IPS DF 19.7 (cell line): ENCODE data around the gene DUT.
"Not testable (repeated sequence)": the region's sequence is repeated elsewhere in the genome, so short reads cannot be mapped to it uniquely, and the experiment has no call there.

Source experiments
- DNase-seq: peaks from one replicate; pipeline ENCODE4 v3.0.0-alpha.2; 2013; ENCODE audit warnings: low read depth, low spot score

DUT gene

DNA sequence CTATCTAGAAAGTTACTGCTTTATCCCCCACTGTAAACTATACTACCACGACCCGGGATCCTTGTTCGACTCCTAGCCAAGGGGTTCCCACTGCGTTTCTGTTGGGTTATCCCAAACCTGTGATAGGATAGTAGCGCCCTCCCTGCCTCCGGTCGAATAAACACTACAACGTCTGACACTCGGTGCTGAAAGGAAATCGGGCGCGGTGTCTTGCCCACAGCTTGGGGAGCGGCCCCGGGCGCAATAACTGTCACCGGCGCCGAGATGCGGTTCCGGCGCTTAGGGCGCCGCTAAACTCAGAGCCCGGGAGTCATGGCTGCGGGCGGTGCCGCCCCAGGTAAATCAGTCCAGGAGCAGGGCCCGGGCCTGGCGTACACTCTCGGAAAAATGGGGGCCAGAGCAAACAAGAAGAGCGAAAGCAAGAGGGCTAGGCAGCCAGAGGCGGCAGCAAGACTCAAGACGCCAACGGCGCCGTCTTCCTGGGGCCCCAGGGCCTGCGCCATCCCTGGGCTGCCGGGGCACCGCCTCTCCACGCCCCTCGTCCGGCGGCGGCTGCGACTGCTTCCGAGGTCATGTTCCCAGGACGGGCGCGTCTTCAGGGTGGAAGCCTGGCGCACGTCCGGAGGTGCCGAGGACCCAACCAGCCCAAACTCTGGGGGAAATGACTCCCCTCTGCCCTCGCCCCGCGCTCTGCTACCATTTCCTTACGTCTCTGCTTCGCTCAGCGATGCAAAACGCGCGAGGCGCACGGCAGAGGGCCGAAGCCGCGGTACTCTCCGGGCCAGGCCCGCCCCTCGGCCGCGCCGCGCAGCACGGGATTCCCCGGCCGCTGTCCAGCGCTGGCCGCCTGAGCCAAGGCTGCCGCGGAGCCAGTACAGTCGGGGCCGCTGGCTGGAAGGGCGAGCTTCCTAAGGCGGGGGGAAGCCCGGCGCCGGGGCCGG lies at the start of gene DUT:
Gene DUT, plus strand, starts transcription at position 575 of the 941 bp plus-strand sequence. Its CDS starts 87 bp downstream, at position 662.
- DNase-seq: peak; percentile 40

- no peak for DNase-seq
Measured at GRCh38 chr15:48281674-48282073, 49.6 kb upstream of the DUT start.

DNA sequence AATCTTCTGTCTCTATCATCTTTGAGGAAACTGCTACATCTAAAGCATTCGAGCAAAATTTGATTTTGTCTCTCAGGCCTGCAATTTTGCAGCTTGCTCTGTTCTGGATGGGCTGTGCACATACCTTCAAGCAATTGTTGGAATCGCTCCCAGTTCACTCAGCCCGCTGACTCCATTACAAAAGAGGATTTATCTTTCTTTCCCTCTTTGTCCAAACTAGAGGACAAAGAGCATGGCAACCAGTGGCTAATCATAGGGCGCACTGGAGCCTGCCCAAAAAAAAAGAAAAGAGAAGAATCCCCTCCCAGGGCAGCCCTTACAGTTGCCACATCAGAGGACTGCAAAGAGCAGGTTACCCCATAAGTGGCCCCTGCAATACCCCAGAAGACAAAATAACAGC lies 49.0 kb upstream of the DUT start:
- no peak for DNase-seq

DNA sequence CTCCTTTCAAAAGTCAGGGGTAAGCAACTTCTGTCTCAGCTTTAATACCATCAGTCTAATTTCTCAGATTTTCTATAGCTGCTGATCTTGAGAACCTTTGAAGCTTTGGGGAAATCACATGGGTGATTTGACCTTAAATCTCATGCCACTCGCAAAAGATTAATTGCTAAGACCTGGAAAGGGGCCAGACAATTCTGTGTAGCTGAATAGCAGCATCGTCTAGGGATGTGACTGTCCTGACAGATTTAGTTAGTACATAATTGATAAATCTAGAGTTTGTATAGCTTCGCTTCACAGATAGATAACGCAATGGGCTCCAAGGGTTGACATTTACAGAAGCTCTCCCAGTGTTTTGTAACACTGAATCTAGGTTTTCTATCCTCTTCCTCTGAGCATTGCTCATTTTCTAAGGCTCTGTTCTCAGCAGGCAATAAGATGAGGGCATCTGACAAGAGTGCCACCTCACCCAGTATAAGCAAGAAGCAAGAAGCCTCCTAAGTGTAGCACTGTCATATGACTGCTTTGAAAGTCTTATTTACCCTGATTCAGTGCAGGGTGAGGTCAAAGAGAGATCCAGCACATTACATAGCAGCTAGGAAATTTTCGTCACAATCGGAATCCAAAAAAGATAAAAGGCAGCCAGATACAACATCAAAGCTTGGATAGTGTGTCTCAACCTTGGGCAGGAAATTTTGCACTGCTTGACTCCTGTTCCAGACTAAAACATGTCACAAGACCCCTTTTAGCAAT lies 47.7 kb upstream of the DUT start:
- DNase-seq: no peak

- DNase-seq: no peak
Measured at GRCh38 chr15:48285329-48286214, 45.7 kb upstream of the DUT start.

GRCh38 chr15:48289628-48290027 lies 41.6 kb upstream of the DUT start:
- no peak for DNase-seq

DNA sequence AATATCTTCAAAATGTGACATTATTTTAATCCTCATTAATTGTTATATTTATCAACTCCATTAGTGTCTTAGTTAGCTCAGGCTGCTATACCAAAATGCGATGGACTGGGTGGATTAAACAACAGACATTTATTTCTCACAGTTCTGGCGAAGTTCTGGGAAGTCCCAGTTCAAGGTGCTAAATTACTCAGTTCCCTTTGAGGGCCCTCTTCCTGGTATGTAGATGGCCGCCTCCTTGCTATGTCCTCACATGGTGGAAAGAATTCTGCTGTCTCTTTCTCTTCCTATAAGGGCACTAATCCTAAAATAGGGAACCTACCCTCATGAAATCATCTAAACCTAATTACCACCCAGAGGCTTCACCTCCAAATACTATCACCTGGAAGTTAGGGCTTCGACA lies 38.8 kb upstream of the DUT start:
- no peak for DNase-seq

DNA sequence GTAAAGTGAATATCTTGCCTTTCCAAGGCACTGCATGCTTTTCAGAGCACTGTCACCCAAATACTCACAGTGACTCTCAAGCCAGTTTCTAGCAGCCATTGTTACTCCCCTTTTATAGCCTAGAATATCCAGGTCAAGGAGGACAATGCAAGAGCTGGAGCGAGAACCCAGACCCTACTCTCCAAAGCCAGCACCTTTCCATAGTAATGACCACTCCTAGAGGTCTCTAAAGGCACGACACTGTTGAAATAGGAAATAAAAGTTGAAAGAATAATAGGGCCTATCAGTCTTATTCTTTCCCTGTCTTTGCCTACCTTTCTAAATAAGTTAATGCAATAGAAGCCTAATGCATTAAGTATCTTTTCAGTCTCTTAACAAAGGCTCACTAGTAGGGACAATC lies 33.6 kb upstream of the DUT start:
- DNase-seq: no peak

DNA sequence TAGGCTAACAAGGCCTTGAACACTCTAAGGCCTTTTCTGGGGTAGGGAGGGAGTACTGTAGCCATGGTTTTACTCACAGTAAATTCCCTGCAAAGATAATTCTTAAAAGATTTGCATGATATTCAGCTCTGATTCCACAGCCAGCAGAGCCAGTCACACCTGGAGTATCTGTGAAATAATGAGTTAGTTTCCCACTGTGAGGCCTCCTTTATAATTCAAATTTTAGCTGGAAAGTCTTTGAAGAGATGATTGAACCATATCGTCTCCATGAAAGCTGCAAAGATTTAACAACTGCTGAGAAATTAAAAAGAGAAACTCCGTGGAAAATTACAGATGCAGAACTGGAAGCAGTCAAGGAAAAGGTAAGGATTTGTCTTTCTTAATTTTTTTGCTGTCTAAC lies 32.3 kb upstream of the DUT start:
- DNase-seq: no peak

DNA sequence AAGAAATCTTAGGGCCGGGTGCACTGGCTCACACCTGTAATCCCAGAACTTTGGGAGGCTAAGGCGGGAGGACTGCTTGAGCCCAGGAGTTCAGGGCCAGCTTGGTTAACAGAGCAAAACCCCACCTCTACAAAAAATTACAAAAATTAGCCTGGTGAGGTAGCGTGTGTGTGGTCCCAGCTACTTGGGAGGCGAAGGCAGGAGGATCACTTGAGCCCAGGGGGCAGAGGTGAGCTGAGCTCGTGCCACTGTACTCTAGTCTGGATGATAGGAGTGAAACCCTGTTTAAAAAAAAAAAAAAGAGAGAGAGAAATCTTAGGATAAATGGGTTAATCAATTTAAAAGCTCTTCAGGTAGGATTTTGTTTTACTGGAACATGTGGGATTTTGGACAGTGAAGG lies 31.2 kb upstream of the DUT start:
- no peak for DNase-seq

- no peak for DNase-seq
Measured at GRCh38 chr15:48304398-48304797, 26.8 kb upstream of the DUT start.

DNA sequence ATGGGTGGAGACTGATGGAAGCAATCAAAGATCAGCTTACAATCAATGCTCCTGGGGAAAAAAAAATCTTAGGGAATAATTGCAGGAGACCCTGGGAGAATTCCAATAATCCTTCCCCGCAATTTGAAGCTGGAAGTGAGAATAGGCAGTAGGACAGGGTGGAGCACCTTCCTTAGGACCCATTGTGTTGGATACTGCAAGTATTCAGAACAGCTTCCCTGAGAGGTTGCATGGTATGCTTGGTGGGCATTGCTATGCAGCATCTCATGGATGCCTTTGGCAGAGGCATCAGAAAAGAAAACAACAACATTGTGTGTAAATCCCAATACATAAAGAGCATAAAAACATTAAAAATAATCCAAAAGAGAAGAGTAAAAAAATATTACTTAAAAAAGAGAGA lies 24.6 kb upstream of the DUT start:
- no peak for DNase-seq

- DNase-seq: no peak
Measured at GRCh38 chr15:48307586-48307985, 23.6 kb upstream of the DUT start.

DNA sequence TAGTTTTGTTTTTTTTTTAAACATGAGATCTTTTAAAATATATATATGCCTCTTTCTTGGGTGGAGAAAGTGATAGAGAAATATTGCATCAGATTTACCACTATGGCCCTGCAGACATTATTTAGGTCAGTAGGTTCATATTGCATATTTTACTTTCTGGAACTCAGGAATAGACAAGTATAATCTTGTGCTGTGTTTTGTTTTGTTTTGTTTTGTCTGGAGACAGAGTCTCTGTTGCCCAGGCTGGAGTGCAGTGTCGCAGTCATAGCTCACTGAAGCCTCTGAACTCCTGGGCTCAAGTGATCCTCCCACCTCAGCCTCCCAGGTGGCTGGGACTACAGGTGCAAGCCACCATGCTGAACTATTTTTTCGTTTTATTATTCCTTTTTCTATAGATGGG lies 21.5 kb upstream of the DUT start:
- DNase-seq: no peak

DNA sequence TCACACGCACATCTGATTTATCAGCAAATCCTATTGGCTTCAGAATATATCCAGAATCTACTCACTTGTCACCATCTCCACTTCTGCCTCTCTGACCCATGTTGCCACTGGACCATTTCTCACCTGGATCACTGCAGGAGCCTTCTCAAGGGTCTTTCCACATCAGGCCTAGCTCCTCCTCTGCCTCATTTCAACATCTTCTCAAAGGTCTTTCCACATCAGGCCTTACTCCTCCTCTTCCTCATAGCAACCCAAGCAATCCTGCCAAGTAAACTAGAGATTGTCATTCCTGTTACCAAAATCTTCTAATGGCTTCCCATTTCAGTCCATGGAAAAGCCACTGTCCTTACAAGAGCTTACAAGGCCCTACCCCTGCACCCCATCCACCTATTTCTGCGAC lies 18.0 kb upstream of the DUT start:
- no peak for DNase-seq

GRCh38 chr15:48315041-48315440 lies 16.2 kb upstream of the DUT start:
- no peak for DNase-seq

- no peak for DNase-seq
Measured at GRCh38 chr15:48317221-48317620, 14.0 kb upstream of the DUT start.

- DNase-seq: no peak
Measured at GRCh38 chr15:48318131-48318530, 13.1 kb upstream of the DUT start.

- no peak for DNase-seq
Measured at GRCh38 chr15:48323294-48323693, 7.9 kb upstream of the DUT start.

DNA sequence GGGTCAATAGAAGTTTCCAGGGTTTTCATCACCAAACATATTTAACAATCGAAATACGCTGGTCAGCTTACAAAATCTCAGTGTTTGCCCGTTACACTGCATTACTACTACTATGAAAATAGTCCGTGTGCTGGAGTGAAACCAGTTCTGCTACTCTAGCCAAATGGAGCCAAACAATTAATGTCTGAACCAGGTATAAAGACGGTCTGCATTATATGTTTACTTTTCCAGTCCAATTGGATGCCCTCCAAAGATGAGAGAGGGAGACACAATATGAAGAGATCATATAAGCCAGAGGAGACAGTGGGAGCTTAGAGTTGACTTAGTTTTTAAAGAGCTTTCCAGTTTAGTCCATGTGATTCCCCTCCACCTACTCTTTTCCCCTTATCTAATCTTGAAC lies 6.3 kb upstream of the DUT start:
- no peak for DNase-seq

GRCh38 chr15:48325400-48325799 lies 5.8 kb upstream of the DUT start:
- DNase-seq: no peak

GRCh38 chr15:48326180-48326579 lies 5.0 kb upstream of the DUT start:
- DNase-seq: not testable (repeated sequence)
